HUES64 (cell line): ENCODE results near the gene PEAR1.

Source experiments
- H3K27ac ChIP-seq: 2 replicates; pipeline ENCODE4 v1.7.0; 2013; ENCODE audit warnings: low read depth, low read length, inconsistent platforms
- H3K27me3 ChIP-seq: 2 replicates; pipeline ENCODE4 v1.6.1; 2013; ENCODE audit warnings: mild to moderate bottlenecking, low read length; ENCODE audit not compliant: insufficient read depth
- H3K36me3 ChIP-seq: 2 replicates; pipeline ENCODE4 v1.6.1; 2013; ENCODE audit warnings: mild to moderate bottlenecking, low read length; ENCODE audit not compliant: insufficient read depth
- H3K4me1 ChIP-seq: 2 replicates; pipeline ENCODE4 v1.6.1; 2013; ENCODE audit warnings: mild to moderate bottlenecking, low read length, moderate library complexity; ENCODE audit not compliant: insufficient read depth
- H3K4me3 ChIP-seq: 2 replicates; pipeline ENCODE4 v1.5.1; 2013; ENCODE audit warnings: mild to moderate bottlenecking, low read length, moderate library complexity
- H3K9ac ChIP-seq: 2 replicates; pipeline ENCODE4 v1.6.1; 2013; ENCODE audit warnings: mild to moderate bottlenecking, low read depth, low read length
- H3K9me3 ChIP-seq: 2 replicates; pipeline ENCODE4 v1.6.1; 2013; ENCODE audit warnings: low read depth, low read length; ENCODE audit not compliant: insufficient read depth
- WGBS: fragments of 150-250, 120-280 bp; methylation state at CpG from one replicate; pipeline ENCODE4 v1.1.7; 2013; ENCODE audit warnings: missing lambda C conversion rate; 5-methylcytosine and 5-hydroxymethylcytosine counted together

Gene PEAR1

GRCh38 chr1:156884560-156885184 is 8.8 kb upstream of the PEAR1 start:
- WGBS = 46% methylated on average over 10 of the region's 10 CpGs
- Histone ChIP-seq H3K27ac (no peak overlapping the region), H3K27me3 (peaks cover 39% of the 10 kb centered on the region), H3K9me3 (no peaks in the 10 kb centered on the region), H3K4me3 (no peak overlapping the region), H3K36me3 (no peaks in the 10 kb centered on the region), H3K9ac (no peak overlapping the region), H3K4me1 (peaks cover 17% of the 10 kb centered on the region)

GRCh38 chr1:156885314-156885713 is 8.2 kb upstream of the PEAR1 start:
- no CpG with 5 or more reads among the region's 1 CpG for WGBS
- H3K9me3 ChIP-seq = no peaks in the 10 kb centered on the region
- no peak overlapping the region for H3K9ac ChIP-seq
- no peak overlapping the region for H3K27ac ChIP-seq
- no peaks in the 10 kb centered on the region for H3K36me3 ChIP-seq
- peaks cover 41% of the 10 kb centered on the region for H3K27me3 ChIP-seq
- H3K4me3 ChIP-seq = no peak overlapping the region
- peaks cover 17% of the 10 kb centered on the region for H3K4me1 ChIP-seq

GRCh38 chr1:156885880-156886355 is 7.6 kb upstream of the PEAR1 start:
- no peak overlapping the region for H3K9ac ChIP-seq
- no peak overlapping the region for H3K27ac ChIP-seq

GRCh38 chr1:156886583-156887281 is 6.8 kb upstream of the PEAR1 start:
- Histone ChIP-seq H3K9ac (no peak overlapping the region), H3K27ac (no peak overlapping the region), H3K36me3 (no peaks in the 10 kb centered on the region), H3K4me3 (no peak overlapping the region), H3K4me1 (peaks cover 17% of the 10 kb centered on the region), H3K9me3 (no peaks in the 10 kb centered on the region), H3K27me3 (peaks cover 54% of the 10 kb centered on the region)
- WGBS = 19% methylated on average over 5 of the region's 6 CpGs

More at GRCh38 chr1:156885880-156886355, 7.6 kb upstream of the PEAR1 start:
- WGBS = 67% methylated on average over 12 of the region's 13 CpGs
- Histone ChIP-seq H3K9me3 (no peaks in the 10 kb centered on the region), H3K36me3 (no peaks in the 10 kb centered on the region), H3K4me1 (peaks cover 17% of the 10 kb centered on the region), H3K27me3 (peaks cover 46% of the 10 kb centered on the region), H3K4me3 (no peak overlapping the region)

- H3K4me3 ChIP-seq = peak overlapping the region; percentile 19; the same call in 1 of the 2 replicates
- WGBS = 5% methylated on average over 2 of the region's 3 CpGs
- peaks cover 60% of the 10 kb centered on the region for H3K27me3 ChIP-seq
- H3K9me3 ChIP-seq = no peaks in the 10 kb centered on the region
- no peak overlapping the region for H3K27ac ChIP-seq
- no peaks in the 10 kb centered on the region for H3K36me3 ChIP-seq
- H3K9ac ChIP-seq = no peak overlapping the region
- peaks cover 17% of the 10 kb centered on the region for H3K4me1 ChIP-seq
These were observed 6.2 kb upstream of the PEAR1 start for GRCh38 chr1:156887317-156887716.

GRCh38 chr1:156887734-156888133 is 5.8 kb upstream of the PEAR1 start:
- Histone ChIP-seq H3K27me3 (peaks cover 64% of the 10 kb centered on the region), H3K27ac (no peak overlapping the region), H3K9ac (no peak overlapping the region), H3K4me3 (no peak overlapping the region), H3K36me3 (no peaks in the 10 kb centered on the region), H3K4me1 (peaks cover 17% of the 10 kb centered on the region), H3K9me3 (no peaks in the 10 kb centered on the region)
- 12% methylated on average over 6 of the region's 6 CpGs for WGBS

- Histone ChIP-seq H3K9ac (no peak overlapping the region), H3K36me3 (no peaks in the 10 kb centered on the region), H3K27ac (no peak overlapping the region), H3K9me3 (no peaks in the 10 kb centered on the region), H3K4me3 (no peak overlapping the region), H3K27me3 (peaks cover 72% of the 10 kb centered on the region), H3K4me1 (peaks cover 8% of the 10 kb centered on the region)
- 45% methylated on average over 8 of the region's 8 CpGs for WGBS
These were observed 3.5 kb upstream of the PEAR1 start for GRCh38 chr1:156889802-156890580.

- peak overlapping the region; percentile 26 for H3K4me3 ChIP-seq
- WGBS = 5% methylated on average over 48 of the region's 48 CpGs
- H3K9me3 ChIP-seq = no peaks in the 10 kb centered on the region
- H3K9ac ChIP-seq = no peak overlapping the region
- H3K4me1 ChIP-seq = peaks cover 7% of the 10 kb centered on the region
- H3K36me3 ChIP-seq = no peaks in the 10 kb centered on the region
- no peak overlapping the region for H3K27ac ChIP-seq
- H3K27me3 ChIP-seq = peaks cover 58% of the 10 kb centered on the region
These were observed 1.1 kb upstream of the PEAR1 start for GRCh38 chr1:156892190-156893047.

- Histone ChIP-seq H3K36me3 (no peaks in the 10 kb centered on the region), H3K4me1 (peaks cover 12% of the 10 kb centered on the region; the same call in 1 of the 2 replicates), H3K27ac (no peak overlapping the region), H3K9ac (no peak overlapping the region), H3K4me3 (peak overlapping the region; percentile 51), H3K27me3 (peaks cover 50% of the 10 kb centered on the region), H3K9me3 (no peaks in the 10 kb centered on the region)
- 26% methylated on average over 5 of the region's 5 CpGs for WGBS
These were observed 483 bp downstream of the PEAR1 start for GRCh38 chr1:156894001-156894400.

GRCh38 chr1:156894711-156895454 is 1.4 kb downstream of the PEAR1 start:
- H3K9me3 ChIP-seq = no peaks in the 10 kb centered on the region
- H3K4me3 ChIP-seq = no peak overlapping the region
- peaks cover 12% of the 10 kb centered on the region; the same call in 1 of the 2 replicates for H3K4me1 ChIP-seq
- H3K9ac ChIP-seq = no peak overlapping the region
- H3K27ac ChIP-seq = no peak overlapping the region
- peaks cover 50% of the 10 kb centered on the region for H3K27me3 ChIP-seq
- no peaks in the 10 kb centered on the region for H3K36me3 ChIP-seq
- 78% methylated on average over 12 of the region's 12 CpGs for WGBS
